ENCODE results near the gene PCDH12. TPM values are rescaled to one million over a fixed set of nuclear protein-coding genes. Genes with fewer than 3 reads are reported as not detected.

Gene PCDH12
- total and polyA plus RNA-seq, 2 of the 8 experiments (the other 6 are each of a cell fraction or from before 2014, with no cell fraction given): 0.06 to 0.17 TPM

GRCh38 chr5:141963701-141964100 is 5.7 kb upstream of the PCDH12 start:
- CTCF ChIA-PET (ENCODE audit: partially characterized antibody): interaction anchor here (0.6 to 2.0 kb wide), 18 partner anchors 9 to 371 kb away, joined by 3 to 8 read pairs (median 4); no protein-coding TSS in a partner anchor
- no peak overlapping the region for H3K14ac ChIP-seq (ENCODE audit: insufficient read length)
- TF ChIP-seq RAD21 (IDR thresholded peaks at IDR 0.05 in 1 of 2, conservative IDR thresholded peaks at IDR 0.05 in 1 of 2; ENCODE audit: low read depth in 2 of 2, low read length in 2 of 2) (no peak), BCL11A (IDR thresholded peaks at IDR 0.05; ENCODE audit: low read depth in 2 of 2, low read length in 2 of 2) (no peak), KDM5A (IDR thresholded peaks at IDR 0.05; ENCODE audit: low read length) (no peak), SRF (IDR thresholded peaks at IDR 0.05; ENCODE audit: low read depth, low read length) (no peak), GTF2F1 (IDR thresholded peaks at IDR 0.05; ENCODE audit: borderline replicate concordance, low read depth, low read length) (no peak), E2F6 (IDR thresholded peaks at IDR 0.05) (no peak), MAFK (IDR thresholded peaks at IDR 0.05; ENCODE audit: low read depth, low read length) (no peak), GABPA (IDR thresholded peaks at IDR 0.05; ENCODE audit: borderline replicate concordance, insufficient read depth, low read length) (no peak), FOSL1 (IDR thresholded peaks at IDR 0.05; ENCODE audit: insufficient read depth, low read depth, low read length) (no peak), SP1 (IDR thresholded peaks at IDR 0.05; ENCODE audit: low read depth, low read length) (no peak), USF2 (IDR thresholded peaks at IDR 0.05; ENCODE audit: low read length) (no peak), CEBPB (IDR thresholded peaks at IDR 0.05; ENCODE audit: low read depth, low read length) (no peak), RXRA (IDR thresholded peaks at IDR 0.05; ENCODE audit: insufficient read depth, low read depth, low read length) (no peak)

More at GRCh38 chr5:141963701-141964100, 5.7 kb upstream of the PCDH12 start:
- H3K18ac ChIP-seq (ENCODE audit: extremely low read depth, low read length): no peak overlapping the region
- no peaks in the 10 kb centered on the region for H3K79me1 ChIP-seq (ENCODE audit: low read depth, low read length)
- no peak overlapping the region for H3K56ac ChIP-seq (replicated peaks; ENCODE audit: insufficient read length, low read depth, low read length)
- no peak overlapping the region for H3K9ac ChIP-seq (replicated peaks in 1 of 4; ENCODE audit: extremely low read depth in 1 of 4, low read depth in 3 of 4, low read length in 3 of 4)
- no peak overlapping the region for H2BK5ac ChIP-seq (ENCODE audit: low read depth, low read length)
- H3K23ac ChIP-seq (ENCODE audit: insufficient read length): no peak overlapping the region
- H3K27me3 ChIP-seq (replicated peaks in 1 of 4; ENCODE audit: control insufficient read depth in 3 of 4, extremely low read depth in 1 of 4, insufficient read depth in 3 of 4, low read length in 3 of 4): no peaks in the 10 kb centered on the region; a peak in 1 of 7 replicates
- no peaks in the 10 kb centered on the region for H4K20me1 ChIP-seq (replicated peaks in 1 of 2; ENCODE audit: control insufficient read depth in 1 of 2, insufficient read depth in 2 of 2, low read length in 2 of 2)
- H2BK12ac ChIP-seq (ENCODE audit: low read depth, low read length): no peak overlapping the region
- H4K5ac ChIP-seq (ENCODE audit: insufficient read length, low read depth, low read length): no peak overlapping the region
- H3K9me3 ChIP-seq (ENCODE audit: insufficient read depth in 2 of 2, low read depth in 1 of 2, low read length in 1 of 2): no peaks in the 10 kb centered on the region
- H2BK120ac ChIP-seq (replicated peaks; ENCODE audit: low read depth, low read length): no peak overlapping the region
- H3K27ac ChIP-seq (ENCODE audit: low read depth, low read length): no peak overlapping the region
- H3K4me3 ChIP-seq (ENCODE audit: extremely low read depth in 1 of 4, insufficient read depth in 2 of 4, low read depth in 3 of 4, low read length in 4 of 4): no peak overlapping the region
- H3K79me2 ChIP-seq (ENCODE audit: control insufficient read depth in 1 of 2, insufficient read depth in 2 of 2, low read length in 2 of 2): no peaks in the 10 kb centered on the region
- H2AK5ac ChIP-seq (ENCODE audit: low read depth, low read length): no peak overlapping the region
- no peak overlapping the region for H4K91ac ChIP-seq (replicated peaks; ENCODE audit: insufficient read length, low read length)
- no peak overlapping the region for H2AFZ ChIP-seq (ENCODE audit: low read length)
- no peak overlapping the region for H3K4me2 ChIP-seq (ENCODE audit: insufficient read depth in 1 of 2, low read depth in 2 of 2, low read length in 2 of 2)
- DNase-seq (ENCODE audit: low read depth in 1 of 2, low spot score in 2 of 2) (no peak), FAIRE-seq (no peak)
- H3K36me3 ChIP-seq (ENCODE audit: control insufficient read depth in 2 of 4, insufficient read depth in 4 of 4, low read length in 3 of 4): no peaks in the 10 kb centered on the region
- no peak overlapping the region for H2BK15ac ChIP-seq (ENCODE audit: low read length)
- H2BK20ac ChIP-seq (ENCODE audit: low read length): no peak overlapping the region
- H4K8ac ChIP-seq (ENCODE audit: extremely low read depth, insufficient read depth, low read length): no peak overlapping the region
- H3K23me2 ChIP-seq (ENCODE audit: low read depth, low read length): no peaks in the 10 kb centered on the region
- peaks cover 4 to 9% (median 6%) of the 10 kb centered on the region in 4 experiments; a peak in 6 of 7 replicates for H3K4me1 ChIP-seq (replicated peaks in 1 of 4; ENCODE audit: control insufficient read depth in 3 of 4, insufficient read depth in 4 of 4, low read length in 3 of 4)
- 82% methylated on average over 3 of the region's 3 CpGs; no CpG with 5 or more reads in 1 of the 2 experiments for WGBS, 2 experiments (ENCODE audit: extremely low coverage in 1 of 2, insufficient coverage in 1 of 2, insufficient read length in 1 of 2, insufficient replicate concordance in 2 of 2, low coverage in 1 of 2, low lambda C conversion rate in 2 of 2, missing lambda C conversion rate in 1 of 2)
- H3K4ac ChIP-seq (replicated peaks; ENCODE audit: insufficient read length, low read depth, low read length): no peak overlapping the region
- POLR2A ChIA-PET (ENCODE audit: partially characterized antibody): no interaction called here
